ENCODE measurements around the gene GPR75. TPM values are rescaled to one million over a fixed set of nuclear protein-coding genes. Genes with fewer than 3 reads are reported as not detected.
"Not testable (repeated sequence)": the region's sequence is repeated elsewhere in the genome, so short reads cannot be mapped to it uniquely, and the experiment has no call there.

Gene GPR75
- total and polyA plus RNA-seq, 2 of the 13 experiments (the other 11 are each of a cell fraction or from before 2014, with no cell fraction given): 3.3 to 4.1 TPM

DNA sequence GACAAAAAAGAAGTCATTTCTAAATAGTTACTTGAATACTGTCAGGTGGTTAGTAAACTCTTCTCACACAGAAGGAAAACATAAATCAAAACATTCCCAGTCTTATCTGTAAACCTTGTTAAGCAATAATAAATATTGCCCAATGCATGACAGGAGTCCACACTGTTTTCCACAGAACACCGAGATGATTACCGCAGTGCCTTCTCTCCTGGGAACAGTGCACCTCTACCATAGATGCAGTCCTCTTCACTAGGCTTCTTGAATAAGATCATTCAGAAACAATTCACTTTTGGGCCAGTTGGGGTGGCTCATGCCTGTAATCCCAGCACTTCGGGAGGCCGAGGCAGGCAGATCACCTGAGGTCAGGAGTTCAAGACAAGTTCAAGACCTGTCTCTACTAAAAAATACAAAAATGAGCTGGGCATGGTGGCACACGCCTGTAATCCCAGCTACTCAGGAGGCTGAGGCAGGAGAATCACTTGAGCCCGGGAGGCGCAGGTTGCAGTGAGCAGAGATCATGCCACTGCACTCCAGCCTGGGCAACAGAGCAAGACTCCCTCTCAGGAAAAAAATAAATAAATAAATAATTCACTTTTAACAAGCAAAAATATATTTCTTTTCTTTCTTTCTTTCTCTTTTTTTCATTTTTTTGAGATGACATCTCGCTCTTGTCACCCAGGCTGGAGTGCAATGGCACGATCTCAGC is 8.6 kb downstream of the GPR75 start (continued):
- TF ChIP-seq, protein P1, sequence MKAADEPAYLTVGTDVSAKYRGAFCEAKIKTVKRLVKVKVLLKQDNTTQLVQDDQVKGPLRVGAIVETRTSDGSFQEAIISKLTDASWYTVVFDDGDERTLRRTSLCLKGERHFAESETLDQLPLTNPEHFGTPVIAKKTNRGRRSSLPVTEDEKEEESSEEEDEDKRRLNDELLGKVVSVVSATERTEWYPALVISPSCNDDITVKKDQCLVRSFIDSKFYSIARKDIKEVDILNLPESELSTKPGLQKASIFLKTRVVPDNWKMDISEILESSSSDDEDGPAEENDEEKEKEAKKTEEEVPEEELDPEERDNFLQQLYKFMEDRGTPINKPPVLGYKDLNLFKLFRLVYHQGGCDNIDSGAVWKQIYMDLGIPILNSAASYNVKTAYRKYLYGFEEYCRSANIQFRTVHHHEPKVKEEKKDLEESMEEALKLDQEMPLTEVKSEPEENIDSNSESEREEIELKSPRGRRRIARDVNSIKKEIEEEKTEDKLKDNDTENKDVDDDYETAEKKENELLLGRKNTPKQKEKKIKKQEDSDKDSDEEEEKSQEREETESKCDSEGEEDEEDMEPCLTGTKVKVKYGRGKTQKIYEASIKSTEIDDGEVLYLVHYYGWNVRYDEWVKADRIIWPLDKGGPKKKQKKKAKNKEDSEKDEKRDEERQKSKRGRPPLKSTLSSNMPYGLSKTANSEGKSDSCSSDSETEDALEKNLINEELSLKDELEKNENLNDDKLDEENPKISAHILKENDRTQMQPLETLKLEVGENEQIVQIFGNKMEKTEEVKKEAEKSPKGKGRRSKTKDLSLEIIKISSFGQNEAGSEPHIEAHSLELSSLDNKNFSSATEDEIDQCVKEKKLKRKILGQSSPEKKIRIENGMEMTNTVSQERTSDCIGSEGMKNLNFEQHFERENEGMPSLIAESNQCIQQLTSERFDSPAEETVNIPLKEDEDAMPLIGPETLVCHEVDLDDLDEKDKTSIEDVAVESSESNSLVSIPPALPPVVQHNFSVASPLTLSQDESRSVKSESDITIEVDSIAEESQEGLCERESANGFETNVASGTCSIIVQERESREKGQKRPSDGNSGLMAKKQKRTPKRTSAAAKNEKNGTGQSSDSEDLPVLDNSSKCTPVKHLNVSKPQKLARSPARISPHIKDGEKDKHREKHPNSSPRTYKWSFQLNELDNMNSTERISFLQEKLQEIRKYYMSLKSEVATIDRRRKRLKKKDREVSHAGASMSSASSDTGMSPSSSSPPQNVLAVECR (CRISPR knock-in tag; IDR thresholded peaks at IDR 0.05; ENCODE audit: borderline replicate concordance): peak; percentile 32; the same call in 1 of the 2 replicates
- TF ChIP-seq, protein P2, sequence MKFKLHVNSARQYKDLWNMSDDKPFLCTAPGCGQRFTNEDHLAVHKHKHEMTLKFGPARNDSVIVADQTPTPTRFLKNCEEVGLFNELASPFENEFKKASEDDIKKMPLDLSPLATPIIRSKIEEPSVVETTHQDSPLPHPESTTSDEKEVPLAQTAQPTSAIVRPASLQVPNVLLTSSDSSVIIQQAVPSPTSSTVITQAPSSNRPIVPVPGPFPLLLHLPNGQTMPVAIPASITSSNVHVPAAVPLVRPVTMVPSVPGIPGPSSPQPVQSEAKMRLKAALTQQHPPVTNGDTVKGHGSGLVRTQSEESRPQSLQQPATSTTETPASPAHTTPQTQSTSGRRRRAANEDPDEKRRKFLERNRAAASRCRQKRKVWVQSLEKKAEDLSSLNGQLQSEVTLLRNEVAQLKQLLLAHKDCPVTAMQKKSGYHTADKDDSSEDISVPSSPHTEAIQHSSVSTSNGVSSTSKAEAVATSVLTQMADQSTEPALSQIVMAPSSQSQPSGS (CRISPR knock-in tag; IDR thresholded peaks at IDR 0.05): peak; percentile 61
- TF ChIP-seq TBL1XR1 (IDR thresholded peaks at IDR 0.05; ENCODE audit: borderline replicate concordance, low read length, partially characterized antibody) (peak; percentile 57), SOX13 (IDR thresholded peaks at IDR 0.05) (0 out of 2 replicates have a peak, but pooled peaks have one; percentile 32), SOX13 (CRISPR knock-in tag; conservative IDR thresholded peaks at IDR 0.05 in 1 of 2, IDR thresholded peaks at IDR 0.05 in 1 of 2) (peak in 1 of 2 experiments; percentile 77; a peak in 1 of 4 replicates), ZNF614 (CRISPR knock-in tag; IDR thresholded peaks at IDR 0.05; ENCODE audit: borderline replicate concordance) (peak; percentile 52; the same call in 1 of the 2 replicates), CREB1 (CRISPR knock-in tag; IDR thresholded peaks at IDR 0.05) (peak; percentile 29; the same call in 1 of the 2 replicates), FOXJ3 (CRISPR knock-in tag; IDR thresholded peaks at IDR 0.05; ENCODE audit: borderline replicate concordance) (peak; percentile 91; the same call in 1 of the 2 replicates), MXD4 (CRISPR knock-in tag; IDR thresholded peaks at IDR 0.05) (peak; percentile 40; the same call in 1 of the 2 replicates), HDAC1 (CRISPR knock-in tag; IDR thresholded peaks at IDR 0.05) (0 out of 2 replicates have a peak, but pooled peaks have one; percentile 42), ZNF331 (CRISPR knock-in tag; IDR thresholded peaks at IDR 0.05) (peak; percentile 78; the same call in 1 of the 2 replicates), SALL1 (CRISPR knock-in tag; IDR thresholded peaks at IDR 0.05) (peak; percentile 97), CEBPG (CRISPR knock-in tag; IDR thresholded peaks at IDR 0.05) (peak; percentile 99), CHD4 (IDR thresholded peaks at IDR 0.05; ENCODE audit: borderline replicate concordance, low read length) (peak; percentile 65; the same call in 1 of the 2 replicates), NFKBIZ (CRISPR knock-in tag; IDR thresholded peaks at IDR 0.05) (peak; percentile 65; the same call in 1 of the 2 replicates)
- not testable (repeated sequence) for TF ChIP-seq CREB1 (IDR thresholded peaks at IDR 0.05)
- TF ChIP-seq, protein P3, sequence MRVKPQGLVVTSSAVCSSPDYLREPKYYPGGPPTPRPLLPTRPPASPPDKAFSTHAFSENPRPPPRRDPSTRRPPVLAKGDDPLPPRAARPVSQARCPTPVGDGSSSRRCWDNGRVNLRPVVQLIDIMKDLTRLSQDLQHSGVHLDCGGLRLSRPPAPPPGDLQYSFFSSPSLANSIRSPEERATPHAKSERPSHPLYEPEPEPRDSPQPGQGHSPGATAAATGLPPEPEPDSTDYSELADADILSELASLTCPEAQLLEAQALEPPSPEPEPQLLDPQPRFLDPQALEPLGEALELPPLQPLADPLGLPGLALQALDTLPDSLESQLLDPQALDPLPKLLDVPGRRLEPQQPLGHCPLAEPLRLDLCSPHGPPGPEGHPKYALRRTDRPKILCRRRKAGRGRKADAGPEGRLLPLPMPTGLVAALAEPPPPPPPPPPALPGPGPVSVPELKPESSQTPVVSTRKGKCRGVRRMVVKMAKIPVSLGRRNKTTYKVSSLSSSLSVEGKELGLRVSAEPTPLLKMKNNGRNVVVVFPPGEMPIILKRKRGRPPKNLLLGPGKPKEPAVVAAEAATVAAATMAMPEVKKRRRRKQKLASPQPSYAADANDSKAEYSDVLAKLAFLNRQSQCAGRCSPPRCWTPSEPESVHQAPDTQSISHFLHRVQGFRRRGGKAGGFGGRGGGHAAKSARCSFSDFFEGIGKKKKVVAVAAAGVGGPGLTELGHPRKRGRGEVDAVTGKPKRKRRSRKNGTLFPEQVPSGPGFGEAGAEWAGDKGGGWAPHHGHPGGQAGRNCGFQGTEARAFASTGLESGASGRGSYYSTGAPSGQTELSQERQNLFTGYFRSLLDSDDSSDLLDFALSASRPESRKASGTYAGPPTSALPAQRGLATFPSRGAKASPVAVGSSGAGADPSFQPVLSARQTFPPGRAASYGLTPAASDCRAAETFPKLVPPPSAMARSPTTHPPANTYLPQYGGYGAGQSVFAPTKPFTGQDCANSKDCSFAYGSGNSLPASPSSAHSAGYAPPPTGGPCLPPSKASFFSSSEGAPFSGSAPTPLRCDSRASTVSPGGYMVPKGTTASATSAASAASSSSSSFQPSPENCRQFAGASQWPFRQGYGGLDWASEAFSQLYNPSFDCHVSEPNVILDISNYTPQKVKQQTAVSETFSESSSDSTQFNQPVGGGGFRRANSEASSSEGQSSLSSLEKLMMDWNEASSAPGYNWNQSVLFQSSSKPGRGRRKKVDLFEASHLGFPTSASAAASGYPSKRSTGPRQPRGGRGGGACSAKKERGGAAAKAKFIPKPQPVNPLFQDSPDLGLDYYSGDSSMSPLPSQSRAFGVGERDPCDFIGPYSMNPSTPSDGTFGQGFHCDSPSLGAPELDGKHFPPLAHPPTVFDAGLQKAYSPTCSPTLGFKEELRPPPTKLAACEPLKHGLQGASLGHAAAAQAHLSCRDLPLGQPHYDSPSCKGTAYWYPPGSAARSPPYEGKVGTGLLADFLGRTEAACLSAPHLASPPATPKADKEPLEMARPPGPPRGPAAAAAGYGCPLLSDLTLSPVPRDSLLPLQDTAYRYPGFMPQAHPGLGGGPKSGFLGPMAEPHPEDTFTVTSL (CRISPR knock-in tag; IDR thresholded peaks at IDR 0.05; ENCODE audit: borderline replicate concordance): peak; percentile 80; the same call in 1 of the 2 replicates
